ENCODE results near the gene L3MBTL4. TPM values are rescaled to one million over a fixed set of nuclear protein-coding genes. Genes with fewer than 3 reads are reported as not detected.

Gene L3MBTL4
- total RNA-seq, 2 experiments from 2014 or later, result not detected

DNA sequence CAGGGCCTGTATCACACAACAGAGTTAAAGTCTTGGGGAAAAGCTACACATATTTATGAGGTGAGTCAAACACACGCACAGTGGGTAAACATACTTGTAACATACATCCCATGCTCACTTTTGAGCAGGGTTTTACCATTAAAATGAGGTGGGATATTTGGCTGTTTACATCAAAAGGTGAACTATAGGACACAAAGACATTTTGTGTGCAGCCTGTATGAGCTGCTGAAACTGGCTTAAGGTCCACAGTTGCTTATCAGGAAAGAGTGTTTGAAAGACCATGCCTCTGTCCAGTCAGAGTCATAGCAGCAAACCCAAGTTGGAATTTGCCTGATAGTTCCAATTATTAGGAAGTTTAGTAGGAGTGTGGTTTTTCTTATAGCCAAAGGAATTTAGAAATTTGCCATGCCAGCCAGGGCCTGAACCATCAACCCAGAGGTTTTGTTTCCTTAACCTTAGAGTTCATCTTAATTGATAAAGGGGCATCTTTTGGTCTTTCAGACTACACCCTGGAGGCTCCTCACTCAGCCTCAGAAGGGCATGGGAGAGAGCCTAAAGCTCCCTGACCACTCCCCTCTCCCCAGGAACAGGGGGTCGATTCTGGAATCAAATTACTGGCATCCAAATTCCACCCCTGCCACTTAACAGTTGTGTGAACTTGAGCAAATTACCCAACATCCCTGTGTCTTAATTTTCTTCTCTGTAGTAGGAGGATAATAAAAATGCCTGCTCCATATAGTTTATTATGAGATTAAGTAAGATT, 29.9 kb upstream of the L3MBTL4 start:
- intact Hi-C loops (cut with micrococcal nuclease; ENCODE audit: unreplicated experiment), result no loop called here
- no peak for DNase-seq (ENCODE audit: low spot score)
- Histone ChIP-seq H3K27ac (ENCODE audit: low read depth, low read length, poor library complexity, severe bottlenecking) (no peak overlapping the region), H3K4me1 (ENCODE audit: insufficient read depth, low read length, poor library complexity, severe bottlenecking) (no peaks in the 10 kb centered on the region), H3K36me3 (ENCODE audit: insufficient read depth, low read length) (no peaks in the 10 kb centered on the region), H3K9me3 (ENCODE audit: low read length) (no peaks in the 10 kb centered on the region), H3K79me2 (ENCODE audit: insufficient read depth, low read depth, low read length) (no peaks in the 10 kb centered on the region), H2AFZ (ENCODE audit: low read length) (no peak overlapping the region), H3K4me3 (ENCODE audit: low read depth, low read length, poor library complexity, severe bottlenecking) (no peak overlapping the region), H3K9me2 (ENCODE audit: insufficient read depth, low read length) (no peaks in the 10 kb centered on the region), H4K20me1 (ENCODE audit: insufficient read depth, low read length) (no peaks in the 10 kb centered on the region), H3K4me2 (ENCODE audit: low read length) (no peak overlapping the region)
- CTCF ChIA-PET (ENCODE audit: unreplicated experiment), result no interaction called here
- no TSS peak for BruUV-seq (replicated peaks)
- TF ChIP-seq, protein P1, sequence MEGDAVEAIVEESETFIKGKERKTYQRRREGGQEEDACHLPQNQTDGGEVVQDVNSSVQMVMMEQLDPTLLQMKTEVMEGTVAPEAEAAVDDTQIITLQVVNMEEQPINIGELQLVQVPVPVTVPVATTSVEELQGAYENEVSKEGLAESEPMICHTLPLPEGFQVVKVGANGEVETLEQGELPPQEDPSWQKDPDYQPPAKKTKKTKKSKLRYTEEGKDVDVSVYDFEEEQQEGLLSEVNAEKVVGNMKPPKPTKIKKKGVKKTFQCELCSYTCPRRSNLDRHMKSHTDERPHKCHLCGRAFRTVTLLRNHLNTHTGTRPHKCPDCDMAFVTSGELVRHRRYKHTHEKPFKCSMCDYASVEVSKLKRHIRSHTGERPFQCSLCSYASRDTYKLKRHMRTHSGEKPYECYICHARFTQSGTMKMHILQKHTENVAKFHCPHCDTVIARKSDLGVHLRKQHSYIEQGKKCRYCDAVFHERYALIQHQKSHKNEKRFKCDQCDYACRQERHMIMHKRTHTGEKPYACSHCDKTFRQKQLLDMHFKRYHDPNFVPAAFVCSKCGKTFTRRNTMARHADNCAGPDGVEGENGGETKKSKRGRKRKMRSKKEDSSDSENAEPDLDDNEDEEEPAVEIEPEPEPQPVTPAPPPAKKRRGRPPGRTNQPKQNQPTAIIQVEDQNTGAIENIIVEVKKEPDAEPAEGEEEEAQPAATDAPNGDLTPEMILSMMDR (conservative IDR thresholded peaks at IDR 0.05; ENCODE audit: low read length), result no peak
- no peak for TF ChIP-seq EZH2phosphoT487 (IDR thresholded peaks at IDR 0.05; ENCODE audit: borderline replicate concordance, low read depth, low read length)
- POLR2A ChIA-PET, result no interaction called here

- BruUV-seq (replicated peaks), result no TSS peak
Measured at GRCh38 chr18:6441200-6441599, 26.5 kb upstream of the L3MBTL4 start.

More at GRCh38 chr18:6441200-6441599, 26.5 kb upstream of the L3MBTL4 start:
- TF ChIP-seq, protein P1 (conservative IDR thresholded peaks at IDR 0.05; ENCODE audit: low read length), result no peak
- no peak for TF ChIP-seq EZH2phosphoT487 (IDR thresholded peaks at IDR 0.05; ENCODE audit: borderline replicate concordance, low read depth, low read length)
- Histone ChIP-seq H3K4me2 (ENCODE audit: low read length) (no peak overlapping the region), H3K9me2 (ENCODE audit: insufficient read depth, low read length) (no peaks in the 10 kb centered on the region), H3K9me3 (ENCODE audit: low read length) (no peaks in the 10 kb centered on the region), H3K4me3 (ENCODE audit: low read depth, low read length, poor library complexity, severe bottlenecking) (no peak overlapping the region), H2AFZ (ENCODE audit: low read length) (no peak overlapping the region), H3K4me1 (ENCODE audit: insufficient read depth, low read length, poor library complexity, severe bottlenecking) (no peaks in the 10 kb centered on the region), H3K36me3 (ENCODE audit: insufficient read depth, low read length) (no peaks in the 10 kb centered on the region), H3K27ac (ENCODE audit: low read depth, low read length, poor library complexity, severe bottlenecking) (no peak overlapping the region), H4K20me1 (ENCODE audit: insufficient read depth, low read length) (no peaks in the 10 kb centered on the region), H3K79me2 (ENCODE audit: insufficient read depth, low read depth, low read length) (no peaks in the 10 kb centered on the region)
- DNase-seq (ENCODE audit: low spot score), result no peak
- intact Hi-C loops (cut with micrococcal nuclease; ENCODE audit: unreplicated experiment), result no loop called here
- CTCF ChIA-PET (ENCODE audit: unreplicated experiment), result no interaction called here
- POLR2A ChIA-PET, result interaction anchor here (1.2 kb wide), 1 partner anchor 9 kb away, joined by 4 read pairs; no protein-coding TSS in a partner anchor
